Activated CD8-positive, alpha-beta T cell treated with anti-CD3 and anti-CD28 coated beads for 36 hours (primary cell): ENCODE data around the gene ZNF92. TPM values are rescaled to one million over a fixed set of nuclear protein-coding genes. Genes with fewer than 3 reads are reported as not detected.

Source experiments
- ATAC-seq: fragments of 200-7000 bp; cut with Tn5 transposase; one replicate; pipeline ENCODE4 v1.10.0; 2021; ENCODE audit warnings: mild to moderate bottlenecking, moderate library complexity
- CTCF ChIA-PET: fragments of 350-600 bp; sonication (Branson Sonifier 250); formaldehyde crosslinking; loops from one replicate; lab custom pipeline; 2021; ENCODE audit warnings: antibody characterized with exemption; lab: Charles Lee
- POLR2A ChIA-PET: fragments of 350-600 bp; sonication (Branson Sonifier 250); formaldehyde crosslinking; loops from one replicate; lab custom pipeline; 2021; ENCODE audit warnings: antibody characterized with exemption; lab: Charles Lee
- DNase-seq: peaks from one replicate; pipeline ENCODE4 v3.0.0-alpha.2; 2020
- H3K27ac Mint-ChIP-seq: one replicate; pipeline ENCODE4 v1.8.0; 2021; ENCODE audit warnings: mild to moderate bottlenecking, mixed read lengths
- H3K27me3 Mint-ChIP-seq: one replicate; pipeline ENCODE4 v1.8.0; 2021; ENCODE audit warnings: mixed read lengths
- H3K36me3 Mint-ChIP-seq: one replicate; pipeline ENCODE4 v1.8.0; 2021; ENCODE audit warnings: low read depth, mixed read lengths
- H3K4me1 Mint-ChIP-seq: one replicate; pipeline ENCODE4 v1.8.0; 2021; ENCODE audit warnings: low read depth, mixed read lengths
- H3K4me3 Mint-ChIP-seq: one replicate; pipeline ENCODE4 v1.8.0; 2021; ENCODE audit warnings: mild to moderate bottlenecking, moderate library complexity, mixed read lengths
- H3K9me3 Mint-ChIP-seq: one replicate; pipeline ENCODE4 v1.8.0; 2021; ENCODE audit warnings: mixed read lengths
- intact Hi-C: fragments of 100-400 bp; cut with micrococcal nuclease; formaldehyde crosslinking; loops from one replicate; pipeline ENCODE4 v1.10.0; 2022
- total RNA-seq, 2 experiments: library from RNA; stranded (reverse); gene quantifications; one replicate each; pipeline ENCODE4 v1.2.3, GENCODE V29; 2021
- TF ChIP-seq, protein P1 (sequence below): fragments of 200-600 bp; IDR thresholded peaks from one replicate; pipeline ENCODE4 v1.8.0; 2022; ENCODE audit warnings: antibody characterized with exemption, mild to moderate bottlenecking

Gene ZNF92
- 10 to 100 TPM; 13.7 to 13.8 TPM for total RNA-seq

DNA sequence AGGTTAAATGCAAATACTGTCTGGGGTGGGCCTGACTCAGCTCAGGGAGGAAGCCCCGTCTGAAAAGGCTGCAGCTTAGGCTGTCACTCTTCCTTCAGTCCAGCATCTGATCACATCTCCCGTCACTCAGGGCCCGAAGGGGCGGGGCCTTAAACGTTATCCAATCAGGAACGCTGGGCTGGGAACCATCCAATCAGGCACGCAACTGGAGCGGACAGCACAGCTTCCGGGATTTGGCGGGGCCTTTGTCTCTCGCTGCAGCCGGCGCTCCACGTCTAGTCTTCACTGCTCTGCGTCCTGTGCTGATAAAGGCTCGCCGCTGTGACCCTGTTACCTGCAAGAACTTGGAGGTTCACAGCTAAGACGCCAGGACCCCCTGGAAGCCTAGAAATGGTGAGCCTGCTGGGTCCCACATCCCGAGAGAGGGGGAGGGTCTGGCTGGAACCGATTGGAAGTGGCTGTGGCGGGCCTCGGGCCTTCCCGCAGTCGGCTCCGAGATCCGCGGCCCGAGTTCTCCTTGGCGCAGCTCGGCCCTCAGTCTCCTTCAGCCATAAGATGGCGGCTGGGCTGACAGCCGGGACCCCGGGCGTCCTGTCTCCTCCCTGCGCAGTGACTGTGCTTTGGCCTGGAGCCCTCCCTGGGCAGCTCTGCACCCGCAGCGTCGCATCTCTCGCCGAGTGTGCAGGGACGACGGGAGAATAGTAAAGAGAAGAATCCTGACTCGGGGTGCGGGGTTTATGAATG is at the start of gene ZNF92:
Gene ZNF92, plus strand, starts transcription at position 248 of the 744 bp plus-strand sequence. Its CDS starts 143 bp downstream, at position 391.
- Mint-ChIP-seq H3K9me3 (no peaks in the 10 kb centered on the region), H3K4me3 (peak within 1 kb of the TSS; percentile 91), H3K27me3 (no peaks in the 10 kb centered on the region), H3K36me3 (peaks cover 23% of the 10 kb centered on the region), H3K4me1 (peaks cover 25% of the 10 kb centered on the region), H3K27ac (peak within 1 kb of the TSS; percentile 90)
- DNase-seq (peak; percentile 99), ATAC-seq (peak; percentile 99)
- ChIA-PET CTCF (interaction anchor here (1.3 to 1.8 kb wide), 2 partner anchors 10 to 13 kb away, joined by 3 read pairs; no protein-coding TSS in a partner anchor), POLR2A (interaction anchor here (0.7 to 1.8 kb wide), 4 partner anchors 9 to 368 kb away, joined by 3 to 19 read pairs (median 4); partner anchors contain the start of gene ERV3-1)
- TF ChIP-seq, protein P1, sequence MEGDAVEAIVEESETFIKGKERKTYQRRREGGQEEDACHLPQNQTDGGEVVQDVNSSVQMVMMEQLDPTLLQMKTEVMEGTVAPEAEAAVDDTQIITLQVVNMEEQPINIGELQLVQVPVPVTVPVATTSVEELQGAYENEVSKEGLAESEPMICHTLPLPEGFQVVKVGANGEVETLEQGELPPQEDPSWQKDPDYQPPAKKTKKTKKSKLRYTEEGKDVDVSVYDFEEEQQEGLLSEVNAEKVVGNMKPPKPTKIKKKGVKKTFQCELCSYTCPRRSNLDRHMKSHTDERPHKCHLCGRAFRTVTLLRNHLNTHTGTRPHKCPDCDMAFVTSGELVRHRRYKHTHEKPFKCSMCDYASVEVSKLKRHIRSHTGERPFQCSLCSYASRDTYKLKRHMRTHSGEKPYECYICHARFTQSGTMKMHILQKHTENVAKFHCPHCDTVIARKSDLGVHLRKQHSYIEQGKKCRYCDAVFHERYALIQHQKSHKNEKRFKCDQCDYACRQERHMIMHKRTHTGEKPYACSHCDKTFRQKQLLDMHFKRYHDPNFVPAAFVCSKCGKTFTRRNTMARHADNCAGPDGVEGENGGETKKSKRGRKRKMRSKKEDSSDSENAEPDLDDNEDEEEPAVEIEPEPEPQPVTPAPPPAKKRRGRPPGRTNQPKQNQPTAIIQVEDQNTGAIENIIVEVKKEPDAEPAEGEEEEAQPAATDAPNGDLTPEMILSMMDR: no peak
- intact Hi-C loops: no loop called here

DNA sequence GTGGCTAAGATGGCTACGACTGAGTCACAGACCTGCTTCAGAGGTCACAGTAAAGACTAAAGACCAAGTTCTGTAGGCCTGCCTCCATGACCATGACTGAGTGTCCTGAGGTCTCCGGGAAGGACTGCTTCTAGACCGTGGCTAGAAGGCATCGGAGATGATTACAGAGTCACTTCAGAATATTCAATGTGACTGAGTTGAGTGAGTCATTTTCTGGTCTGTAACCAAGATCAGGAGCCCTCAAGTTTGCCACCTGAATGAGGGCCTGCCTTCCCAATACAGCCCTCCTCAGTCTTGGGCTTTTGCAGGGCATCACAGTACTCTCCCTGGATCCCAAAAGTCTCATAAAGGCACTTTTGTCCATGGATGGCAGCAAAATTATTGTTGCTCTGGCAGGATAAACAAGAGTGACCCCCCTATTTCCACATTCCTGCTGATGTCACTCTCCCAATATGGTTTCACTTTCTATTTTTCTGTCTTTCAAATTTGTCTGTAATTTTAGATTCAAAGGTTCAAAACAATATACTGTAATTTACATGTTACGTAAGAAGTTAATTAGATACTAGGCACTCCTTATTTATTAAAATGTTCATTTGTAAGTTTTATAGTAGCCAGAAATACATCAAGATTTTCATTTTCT is 47.7 kb upstream of the ZNF92 start:
- CTCF ChIA-PET: no interaction called here
- H3K4me1 Mint-ChIP-seq: peaks cover 3% of the 10 kb centered on the region
- no peak for DNase-seq
- H3K27me3 Mint-ChIP-seq: no peaks in the 10 kb centered on the region
- no peak for ATAC-seq
- no peak overlapping the region for H3K27ac Mint-ChIP-seq
- H3K9me3 Mint-ChIP-seq: no peaks in the 10 kb centered on the region
- H3K4me3 Mint-ChIP-seq: no peak overlapping the region
- POLR2A ChIA-PET: no interaction called here
- intact Hi-C loops: no loop called here
- TF ChIP-seq, protein P1: no peak
- H3K36me3 Mint-ChIP-seq: no peaks in the 10 kb centered on the region

DNA sequence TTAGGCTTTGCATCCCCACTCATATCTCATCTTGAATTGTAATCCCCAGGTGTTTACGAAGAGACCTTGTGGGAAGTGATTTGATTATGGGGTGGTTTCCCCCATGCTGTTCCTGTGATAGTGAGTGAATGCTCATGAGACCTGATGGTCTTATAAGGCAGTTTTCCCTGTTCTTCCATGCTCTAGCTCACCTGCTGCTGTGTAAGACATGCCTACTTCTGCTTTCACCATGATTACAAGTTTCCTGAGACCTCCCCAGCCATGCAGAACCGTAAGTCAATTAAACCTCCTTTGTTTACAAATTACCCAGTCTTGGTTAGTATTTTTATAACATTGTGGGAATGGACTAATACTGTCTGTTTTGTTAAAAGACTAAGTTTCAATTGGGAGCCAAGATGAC is 35.3 kb upstream of the ZNF92 start:
- CTCF ChIA-PET: no interaction called here
- no peaks in the 10 kb centered on the region for H3K4me1 Mint-ChIP-seq
- intact Hi-C loops: no loop called here
- no peaks in the 10 kb centered on the region for H3K36me3 Mint-ChIP-seq
- POLR2A ChIA-PET: no interaction called here
- TF ChIP-seq, protein P1: no peak
- DNase-seq: no peak
- H3K27me3 Mint-ChIP-seq: peaks cover 2% of the 10 kb centered on the region
- H3K4me3 Mint-ChIP-seq: no peak overlapping the region
- H3K9me3 Mint-ChIP-seq: no peaks in the 10 kb centered on the region
- H3K27ac Mint-ChIP-seq: no peak overlapping the region
- ATAC-seq: no peak

DNA sequence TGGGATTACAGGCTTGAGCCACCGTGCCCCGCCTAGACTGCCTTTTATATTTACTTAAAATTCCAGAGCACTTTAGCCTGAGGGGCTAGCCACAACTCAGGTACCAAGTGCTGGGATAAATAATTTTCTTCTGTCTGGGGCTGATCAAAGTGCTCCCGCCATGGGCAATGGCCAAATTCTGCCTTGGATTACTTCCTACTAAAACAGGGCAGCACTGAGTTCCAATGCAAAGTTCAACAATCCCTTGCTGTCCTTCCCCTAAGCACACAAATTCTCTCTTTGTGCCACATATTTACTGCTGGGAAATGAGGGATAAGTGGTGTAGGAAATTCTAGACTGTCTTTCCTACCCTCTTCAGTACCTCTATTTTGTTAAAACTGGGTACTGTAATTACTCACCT is 34.4 kb upstream of the ZNF92 start:
- POLR2A ChIA-PET: no interaction called here
- intact Hi-C loops: no loop called here

More for the DNA sequence above, 34.4 kb upstream of the ZNF92 start:
- ATAC-seq (no peak), DNase-seq (no peak)
- Mint-ChIP-seq H3K4me1 (no peaks in the 10 kb centered on the region), H3K9me3 (no peaks in the 10 kb centered on the region), H3K4me3 (no peak overlapping the region), H3K27me3 (peaks cover 2% of the 10 kb centered on the region), H3K27ac (no peak overlapping the region), H3K36me3 (no peaks in the 10 kb centered on the region)
- TF ChIP-seq, protein P1: no peak
- CTCF ChIA-PET: no interaction called here
